Limb (tissue), 2 donors: ENCODE data around the gene HARS2.
"Not testable (repeated sequence)": the region's sequence is repeated elsewhere in the genome, so short reads cannot be mapped to it uniquely, and the experiment has no call there.

ENCODE experiments used
- DNase-seq, 2 donors: peaks; one replicate each; pipeline ENCODE4 v3.0.0-alpha.2; 2016; ENCODE audit errors: extremely low spot score in 2 of 2

HARS2 gene

GRCh38 chr5:140696891-140697492, 5.7 kb downstream of the HARS2 start:
- no peak for DNase-seq

- peak; percentile 91 to 98 for DNase-seq
Observed at GRCh38 chr5:140700177-140701144, 9.2 kb downstream of the HARS2 start, which contains the start of gene ZMAT2. Gene ZMAT2 (plus strand): TSS chr5:140700447. CDS start chr5:140700461, 14 bp downstream.

GRCh38 chr5:140707812-140708211, 16.6 kb downstream of the HARS2 start:
- DNase-seq = no peak

- DNase-seq = not testable (repeated sequence)
Observed at GRCh38 chr5:140708787-140709186, 17.5 kb downstream of the HARS2 start.

- DNase-seq = peak; percentile 43 to 70
Observed at GRCh38 chr5:140710899-140711552, 19.8 kb downstream of the HARS2 start.

GRCh38 chr5:140711794-140712193, 20.5 kb downstream of the HARS2 start:
- no peak for DNase-seq

GRCh38 chr5:140713562-140714094, 22.4 kb downstream of the HARS2 start:
- no peak for DNase-seq

- DNase-seq = not testable (repeated sequence)
Observed at GRCh38 chr5:140716238-140716637, 25.0 kb downstream of the HARS2 start.

- DNase-seq = no peak
Observed at GRCh38 chr5:140718266-140718592, 27.0 kb downstream of the HARS2 start.

GRCh38 chr5:140720738-140721137, 29.5 kb downstream of the HARS2 start:
- DNase-seq = not testable (repeated sequence)

- DNase-seq = not testable (repeated sequence)
Observed at GRCh38 chr5:140721395-140721794, 30.1 kb downstream of the HARS2 start.

GRCh38 chr5:140725799-140726471, 34.7 kb downstream of the HARS2 start:
- DNase-seq = peak; percentile 1 to 49

GRCh38 chr5:140733098-140733497, 41.8 kb downstream of the HARS2 start:
- no peak for DNase-seq

GRCh38 chr5:140734354-140734753, 43.1 kb downstream of the HARS2 start:
- DNase-seq = no peak

- no peak for DNase-seq
Observed at GRCh38 chr5:140737486-140737885, 46.2 kb downstream of the HARS2 start.

GRCh38 chr5:140741967-140742366, 50.7 kb downstream of the HARS2 start:
- no peak for DNase-seq
